Limb (tissue), 2 donors: Measurements from ENCODE around the gene TBC1D3I.
"Not testable (repeated sequence)": the region's sequence is repeated elsewhere in the genome, so short reads cannot be mapped to it uniquely, and the experiment has no call there.

Source experiments
- DNase-seq, 2 donors: peaks; one replicate each; pipeline ENCODE4 v3.0.0-alpha.2; 2016; ENCODE audit errors: extremely low spot score in 2 of 2

The TBC1D3I gene

GRCh38 chr17:36206486-36206821 lies 57.9 kb downstream of the TBC1D3I start:
- not testable (repeated sequence) for DNase-seq

- no peak for DNase-seq
Observed at GRCh38 chr17:36205637-36206485, 58.5 kb downstream of the TBC1D3I start.

- DNase-seq = no peak
Observed at GRCh38 chr17:36204724-36205500, 59.5 kb downstream of the TBC1D3I start.
